H9 (cell line): ENCODE measurements around the gene CDH13. TPM values are rescaled to one million over a fixed set of nuclear protein-coding genes. Genes with fewer than 3 reads are reported as not detected.

ENCODE experiments used
- DNase-seq: peaks from one replicate; pipeline ENCODE4 v3.0.0-alpha.2; 2017
- H2AFZ ChIP-seq: one replicate; pipeline ENCODE4 v1.6.1; 2013; ENCODE audit warnings: mild to moderate bottlenecking, low read length, control low read depth, moderate library complexity
- H2AK5ac ChIP-seq: 2 replicates; pipeline ENCODE4 v1.6.1; 2013; ENCODE audit warnings: low read length, control low read depth, mixed read lengths; ENCODE audit not compliant: insufficient read length
- H2BK120ac ChIP-seq: one replicate; pipeline ENCODE4 v1.6.1; 2013; ENCODE audit warnings: low read depth, mild to moderate bottlenecking, low read length, control low read depth, inconsistent platforms; ENCODE audit not compliant: poor library complexity, severe bottlenecking
- H2BK12ac ChIP-seq: 2 replicates; pipeline ENCODE4 v1.6.1; 2013; ENCODE audit warnings: low read length, control low read depth, mixed read lengths, low read depth; ENCODE audit not compliant: insufficient read length
- H2BK15ac ChIP-seq: 2 replicates; pipeline ENCODE4 v1.6.1; 2013; ENCODE audit warnings: low read depth, low read length, control low read depth
- H2BK20ac ChIP-seq: one replicate; pipeline ENCODE4 v1.6.1; 2013; ENCODE audit warnings: low read depth, mild to moderate bottlenecking, low read length, control low read depth, inconsistent platforms; ENCODE audit not compliant: poor library complexity, severe bottlenecking
- H2BK5ac ChIP-seq: 2 replicates; pipeline ENCODE4 v1.6.1; 2013; ENCODE audit warnings: low read length, control low read depth, mixed read lengths; ENCODE audit not compliant: insufficient read length
- H3K14ac ChIP-seq: 2 replicates; pipeline ENCODE4 v1.6.1; 2013; ENCODE audit warnings: low read length, control low read depth; ENCODE audit not compliant: insufficient read depth
- H3K18ac ChIP-seq: 2 replicates; pipeline ENCODE4 v1.6.1; 2013; ENCODE audit warnings: low read depth, mild to moderate bottlenecking, mixed read lengths, low read length, control low read depth; ENCODE audit not compliant: insufficient read length
- H3K23ac ChIP-seq: 2 replicates; pipeline ENCODE4 v1.6.1; 2013; ENCODE audit warnings: low read length, control low read depth, mixed read lengths, low read depth; ENCODE audit not compliant: insufficient read length
- H3K23me2 ChIP-seq: 2 replicates; pipeline ENCODE4 v1.6.1; 2013; ENCODE audit warnings: low read depth, mild to moderate bottlenecking, mixed read lengths, low read length, control low read depth; ENCODE audit not compliant: insufficient read length, poor library complexity, severe bottlenecking
- H3K27ac ChIP-seq: 2 replicates; pipeline ENCODE4 v1.5.1; 2013; ENCODE audit warnings: low read length, control low read depth, mixed read lengths, low read depth; ENCODE audit not compliant: insufficient read length
- H3K27me3 ChIP-seq: 2 replicates; pipeline ENCODE4 v1.6.1; 2013; ENCODE audit warnings: low read length, control low read depth, inconsistent platforms; ENCODE audit not compliant: insufficient read depth
- H3K4ac ChIP-seq: 2 replicates; pipeline ENCODE4 v1.6.1; 2013; ENCODE audit warnings: low read depth, mild to moderate bottlenecking, control low read depth, inconsistent platforms, low read length, moderate library complexity
- H3K4me1 ChIP-seq: 2 replicates; pipeline ENCODE4 v1.6.1; 2013; ENCODE audit warnings: low read length, control low read depth, inconsistent platforms; ENCODE audit not compliant: insufficient read depth
- H3K4me2 ChIP-seq: 2 replicates; pipeline ENCODE4 v1.6.1; 2013; ENCODE audit warnings: low read length, control low read depth, mixed read lengths; ENCODE audit not compliant: insufficient read length, insufficient read depth
- H3K56ac ChIP-seq: 2 replicates; pipeline ENCODE4 v1.6.1; 2013; ENCODE audit warnings: low read depth, mild to moderate bottlenecking, mixed read lengths, low read length, control low read depth; ENCODE audit not compliant: insufficient read length
- H3K79me1 ChIP-seq: 2 replicates; pipeline ENCODE4 v1.6.1; 2013; ENCODE audit warnings: low read depth, mild to moderate bottlenecking, moderate library complexity, low read length, control low read depth, inconsistent platforms; ENCODE audit not compliant: insufficient read depth, poor library complexity, severe bottlenecking
- H3K79me2 ChIP-seq: 2 replicates; pipeline ENCODE4 v1.6.1; 2013; ENCODE audit warnings: low read length, control low read depth, inconsistent platforms; ENCODE audit not compliant: insufficient read depth
- H3K9ac ChIP-seq: 2 replicates; pipeline ENCODE4 v1.6.1; 2013; ENCODE audit warnings: low read length, control low read depth, mixed read lengths; ENCODE audit not compliant: insufficient read length; ENCODE audit errors: extremely low read depth
- H3K9me3 ChIP-seq: one replicate; pipeline ENCODE4 v1.6.1; 2013; ENCODE audit warnings: low read depth, low read length, inconsistent platforms; ENCODE audit not compliant: control insufficient read depth
- H3T11ph ChIP-seq: one replicate; pipeline ENCODE4 v1.6.1; 2013; ENCODE audit warnings: mild to moderate bottlenecking, low read length, control low read depth, inconsistent platforms
- H4K20me1 ChIP-seq: one replicate; pipeline ENCODE4 v1.6.1; 2013; ENCODE audit not compliant: control insufficient read depth, insufficient read length, insufficient read depth
- H4K5ac ChIP-seq: 2 replicates; pipeline ENCODE4 v1.6.1; 2013; ENCODE audit warnings: low read depth, mild to moderate bottlenecking, mixed read lengths, low read length, control low read depth; ENCODE audit not compliant: insufficient read length
- H4K8ac ChIP-seq: replicated peaks from 2 replicates; pipeline ENCODE4 v1.6.1; 2013; ENCODE audit warnings: low read length, control low read depth, mixed read lengths, low read depth; ENCODE audit not compliant: insufficient read length
- H4K91ac ChIP-seq: 2 replicates; pipeline ENCODE4 v1.6.1; 2013; ENCODE audit warnings: low read depth, mild to moderate bottlenecking, moderate library complexity, mixed read lengths, low read length, control low read depth; ENCODE audit not compliant: insufficient read length
- H3K27ac Mint-ChIP-seq, 3 experiments: 2 replicates in 2 of 3; 3 replicates in 1 of 3; pipeline ENCODE4 v1.8.0; 2020 to 2021; ENCODE audit warnings: mixed read lengths in 3 of 3, mild to moderate bottlenecking in 1 of 3, moderate library complexity in 1 of 3
- H3K27me3 Mint-ChIP-seq: 2 replicates; pipeline ENCODE4 v1.8.0; 2021; ENCODE audit warnings: low read depth, mild to moderate bottlenecking, moderate library complexity, mixed read lengths
- H3K36me3 Mint-ChIP-seq, 3 experiments: 2 replicates in 2 of 3; 3 replicates in 1 of 3; pipeline ENCODE4 v1.8.0; 2020 to 2021; ENCODE audit warnings: low read depth in 3 of 3, mixed read lengths in 3 of 3; ENCODE audit not compliant: insufficient read depth in 1 of 3
- H3K4me1 Mint-ChIP-seq, 2 experiments: 2 replicates each; pipeline ENCODE4 v1.8.0; 2020; ENCODE audit warnings: mixed read lengths in 2 of 2
- H3K4me3 Mint-ChIP-seq, 2 experiments: 2 replicates in 1 of 2; 3 replicates in 1 of 2; pipeline ENCODE4 v1.8.0; 2020 to 2021; ENCODE audit warnings: mild to moderate bottlenecking in 2 of 2, mixed read lengths in 2 of 2, moderate library complexity in 1 of 2
- H3K9me3 Mint-ChIP-seq, 2 experiments: 2 replicates in 1 of 2; 3 replicates in 1 of 2; pipeline ENCODE4 v1.8.0; 2020; ENCODE audit warnings: mild to moderate bottlenecking in 2 of 2, mixed read lengths in 2 of 2, moderate library complexity in 1 of 2
- CTCF ChIP-seq: fragments of 200-600 bp; sonication (generic); conservative IDR thresholded peaks from 3 replicates; pipeline ENCODE4 v1.8.0; 2021; ENCODE audit warnings: antibody characterized with exemption, mild to moderate bottlenecking
- WGBS: extraction: QIAGEN DNeasy Blood & Tissue Kit; methylation state at CpG from one replicate; pipeline ENCODE4 v1.1.7; 2013; ENCODE audit warnings: missing lambda C conversion rate, low lambda C conversion rate, mixed read lengths; ENCODE audit not compliant: insufficient read length; ENCODE audit errors: extremely low coverage; 5-methylcytosine and 5-hydroxymethylcytosine counted together
- total RNA-seq: library from RNA; stranded (reverse); gene quantifications from 2 replicates; pipeline ENCODE4 v1.2.1, GENCODE V29; 2021

CDH13 gene
- total RNA-seq, 1 experiment from 2014 or later, result 1.5 TPM

DNA sequence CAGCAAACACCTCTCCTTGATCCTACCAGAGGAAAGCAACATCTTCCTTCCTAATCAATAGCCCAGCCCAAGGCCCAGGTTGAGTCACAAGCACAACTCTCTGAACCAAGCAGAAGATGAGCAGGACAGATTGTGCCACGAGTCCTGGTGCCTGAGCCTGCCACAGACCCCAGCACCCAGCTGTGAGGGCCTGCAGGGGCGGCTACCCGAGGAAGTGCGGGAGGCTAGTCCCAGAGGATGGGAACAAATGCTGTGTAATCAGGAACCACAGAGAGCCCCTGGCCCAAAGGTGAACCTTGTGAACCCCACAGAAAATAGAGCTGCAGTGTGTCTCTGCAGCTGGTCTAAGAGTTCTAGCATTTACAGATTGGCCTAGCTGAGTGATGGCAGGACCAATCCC, 1054.2 kb downstream of the CDH13 start:
- no CpG with 5 or more reads among the region's 4 CpGs for WGBS
- no peak overlapping the region for H2BK15ac ChIP-seq
- H3K79me1 ChIP-seq, result no peaks in the 10 kb centered on the region
- H3K27ac ChIP-seq, result no peak overlapping the region
- H3K18ac ChIP-seq, result no peak overlapping the region
- peaks cover 1% of the 10 kb centered on the region; the same call in 1 of the 2 replicates for H3K27me3 Mint-ChIP-seq
- no peak overlapping the region for H3K56ac ChIP-seq
- H2AK5ac ChIP-seq, result no peak overlapping the region
- H3K14ac ChIP-seq, result no peak overlapping the region
- H2AFZ ChIP-seq, result no peak overlapping the region
- no peaks in the 10 kb centered on the region for H3K27me3 ChIP-seq
- no peak overlapping the region for H2BK20ac ChIP-seq
- no peak overlapping the region for H4K5ac ChIP-seq
- no peak overlapping the region for H3K23ac ChIP-seq
- no peak overlapping the region for H3K4me2 ChIP-seq
- H3K9me3 Mint-ChIP-seq, result no peaks in the 10 kb centered on the region
- no peaks in the 10 kb centered on the region; a peak in 1 of 7 replicates for H3K36me3 Mint-ChIP-seq
- TF ChIP-seq CTCF, result no peak
- no peak overlapping the region for H2BK12ac ChIP-seq
- no peaks in the 10 kb centered on the region for H3K23me2 ChIP-seq
- H4K91ac ChIP-seq, result no peak overlapping the region
- H4K20me1 ChIP-seq, result no peaks in the 10 kb centered on the region
- no peak overlapping the region for H3K27ac Mint-ChIP-seq
- H4K8ac ChIP-seq, result no peak overlapping the region
- no peak overlapping the region for H2BK120ac ChIP-seq
- no peak for DNase-seq
- no peaks in the 10 kb centered on the region for H3K9me3 ChIP-seq
- no peaks in the 10 kb centered on the region for H3K79me2 ChIP-seq
- no peak overlapping the region for H3K9ac ChIP-seq
- H3K4me1 ChIP-seq, result no peaks in the 10 kb centered on the region; the same call in 1 of the 2 replicates
- H3K4me1 Mint-ChIP-seq, result peaks cover 19 to 20% of the 10 kb centered on the region in 2 experiments
- no peak overlapping the region for H2BK5ac ChIP-seq
- no peak overlapping the region for H3K4ac ChIP-seq
- H3T11ph ChIP-seq, result no peak overlapping the region
- no peak overlapping the region for H3K4me3 Mint-ChIP-seq
